ENCODE results near the gene IGSF23.
"Not testable (repeated sequence)": the region's sequence is repeated elsewhere in the genome, so short reads cannot be mapped to it uniquely, and the experiment has no call there.

IGSF23 gene

DNA sequence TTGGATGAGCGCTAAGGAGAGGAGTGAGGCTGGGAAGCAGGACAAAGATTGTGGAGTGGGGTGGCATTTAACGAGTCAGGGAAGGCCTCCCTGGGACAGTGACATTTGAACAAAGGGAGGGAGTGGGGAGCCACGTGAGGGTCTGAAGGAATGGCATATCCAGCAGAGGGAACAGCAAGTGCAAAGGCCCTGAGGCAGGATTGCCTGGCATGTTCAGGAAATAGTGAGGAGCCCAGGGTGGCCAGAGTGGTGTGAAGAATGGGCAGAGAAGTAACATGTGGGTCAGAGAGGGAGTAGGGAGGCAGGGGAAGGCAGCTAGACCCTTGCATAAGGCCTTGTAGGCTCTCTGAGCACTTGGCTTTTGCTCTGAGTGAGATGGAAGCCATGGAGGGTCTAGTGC, 15.4 kb downstream of the IGSF23 start:
- no peak overlapping the region for H3K18ac ChIP-seq (ENCODE audit: low read length)
- H3K23ac ChIP-seq (ENCODE audit: low read length): peak overlapping the region; percentile 37
- H3K9ac ChIP-seq (ENCODE audit: low read length): no peak overlapping the region
- no peak overlapping the region for H2AK5ac ChIP-seq (ENCODE audit: low read length)
- no peak overlapping the region for H2BK120ac ChIP-seq (ENCODE audit: insufficient read depth, low read length, poor library complexity)
- no peaks in the 10 kb centered on the region for H3K79me2 ChIP-seq (ENCODE audit: control insufficient read depth, insufficient read depth, low read length, poor library complexity)
- H4K91ac ChIP-seq (ENCODE audit: low read depth, low read length): no peak overlapping the region
- no peak overlapping the region for H3K4me2 ChIP-seq (ENCODE audit: low read length)
- no peaks in the 10 kb centered on the region for H3K36me3 ChIP-seq (ENCODE audit: control insufficient read depth in 1 of 2, insufficient read depth in 2 of 2, low read length in 2 of 2)
- H4K12ac ChIP-seq (ENCODE audit: low read depth, low read length): no peak overlapping the region
- no peak overlapping the region for H3K14ac ChIP-seq (ENCODE audit: low read length)
- 100% methylated on average over 1 of the region's 3 CpGs for WGBS (ENCODE audit: extremely low coverage, insufficient coverage, insufficient read length)
- no peaks in the 10 kb centered on the region for H3K27me3 ChIP-seq (ENCODE audit: insufficient read depth, low read length)
- H3K27ac ChIP-seq (ENCODE audit: low read depth, low read length): no peak overlapping the region
- H3K4me1 ChIP-seq (ENCODE audit: control insufficient read depth in 1 of 2, insufficient read depth in 2 of 2, low read length in 2 of 2): peaks cover 3 to 9% of the 10 kb centered on the region in 2 experiments
- no peak overlapping the region for H2BK5ac ChIP-seq (ENCODE audit: low read depth, low read length, poor library complexity)
- H3K9me3 ChIP-seq (ENCODE audit: insufficient read depth, low read depth, low read length): peaks cover 1% of the 10 kb centered on the region
- peaks cover 2% of the 10 kb centered on the region for H3K79me1 ChIP-seq (ENCODE audit: low read length)
- DNase-seq: no peak
- H3K4me3 ChIP-seq (ENCODE audit: low read depth, low read length): no peak overlapping the region
- no peak overlapping the region for H2BK12ac ChIP-seq (ENCODE audit: low read length)
- no peak overlapping the region for H3K4ac ChIP-seq (ENCODE audit: low read depth, low read length)
- H2AFZ ChIP-seq (ENCODE audit: insufficient read depth, low read length, poor library complexity): no peak overlapping the region
- no peak overlapping the region for H4K8ac ChIP-seq (ENCODE audit: low read depth, low read length)

DNA sequence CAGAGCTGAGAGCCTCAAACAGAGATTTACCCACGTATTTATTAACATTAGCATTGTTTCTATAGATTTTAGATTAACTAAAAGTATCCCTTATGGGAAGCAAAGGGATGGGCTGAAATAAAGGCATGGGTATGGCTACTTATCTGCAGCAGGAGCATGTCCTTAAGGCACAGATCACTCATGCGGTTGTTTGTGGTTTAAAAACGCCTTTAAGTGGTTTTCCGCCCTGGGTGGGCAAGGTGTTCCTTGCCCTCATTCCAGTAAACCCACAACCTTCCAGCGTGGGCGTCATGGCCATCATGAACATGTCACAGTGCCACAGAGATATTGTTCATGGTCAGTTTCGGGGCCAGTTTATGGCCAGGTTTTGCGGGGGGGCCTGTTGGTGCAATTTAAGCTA, 18.2 kb downstream of the IGSF23 start:
- H3K4me1 ChIP-seq (ENCODE audit: control insufficient read depth in 1 of 2, insufficient read depth in 2 of 2, low read length in 2 of 2); H3K14ac ChIP-seq (ENCODE audit: low read length); DNase-seq; H4K12ac ChIP-seq (ENCODE audit: low read depth, low read length); H2BK120ac ChIP-seq (ENCODE audit: insufficient read depth, low read length, poor library complexity); H3K4me3 ChIP-seq (ENCODE audit: low read depth, low read length); H3K23ac ChIP-seq (ENCODE audit: low read length); H3K9me3 ChIP-seq (ENCODE audit: insufficient read depth, low read depth, low read length); H2BK5ac ChIP-seq (ENCODE audit: low read depth, low read length, poor library complexity); H3K4me2 ChIP-seq (ENCODE audit: low read length); H3K79me2 ChIP-seq (ENCODE audit: control insufficient read depth, insufficient read depth, low read length, poor library complexity); H3K36me3 ChIP-seq (ENCODE audit: control insufficient read depth in 1 of 2, insufficient read depth in 2 of 2, low read length in 2 of 2); H3K27ac ChIP-seq (ENCODE audit: low read depth, low read length); H3K18ac ChIP-seq (ENCODE audit: low read length); H3K9ac ChIP-seq (ENCODE audit: low read length); H2BK12ac ChIP-seq (ENCODE audit: low read length); H2AFZ ChIP-seq (ENCODE audit: insufficient read depth, low read length, poor library complexity); H2AK5ac ChIP-seq (ENCODE audit: low read length); H3K27me3 ChIP-seq (ENCODE audit: insufficient read depth, low read length); H4K91ac ChIP-seq (ENCODE audit: low read depth, low read length); H3K4ac ChIP-seq (ENCODE audit: low read depth, low read length); H3K79me1 ChIP-seq (ENCODE audit: low read length); H4K8ac ChIP-seq (ENCODE audit: low read depth, low read length): not testable (repeated sequence)
- no CpG with 5 or more reads among the region's 8 CpGs for WGBS (ENCODE audit: extremely low coverage, insufficient coverage, insufficient read length)

DNA sequence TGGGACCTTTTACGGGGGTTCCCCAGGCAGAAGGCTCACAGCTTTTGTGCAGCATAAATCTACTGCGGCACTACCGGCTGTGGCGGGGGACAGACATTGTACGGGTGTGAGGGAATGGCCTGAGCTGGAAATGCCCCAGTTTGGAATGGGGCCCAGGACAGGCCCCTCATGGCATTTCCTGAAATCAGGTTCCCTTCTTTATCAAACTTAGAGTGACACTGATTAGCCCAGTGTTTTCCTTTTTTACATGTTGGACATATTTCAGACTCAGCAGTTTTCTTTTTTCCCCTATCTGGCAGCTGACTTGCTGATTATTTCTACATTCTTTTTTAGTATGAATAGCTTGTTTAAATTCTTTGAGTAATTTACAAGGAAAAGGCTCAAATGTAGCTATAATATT, 20.7 kb downstream of the IGSF23 start:
- not testable (repeated sequence) for H4K12ac ChIP-seq (ENCODE audit: low read depth, low read length); H3K14ac ChIP-seq (ENCODE audit: low read length); H3K9ac ChIP-seq (ENCODE audit: low read length); H2BK12ac ChIP-seq (ENCODE audit: low read length); H2BK5ac ChIP-seq (ENCODE audit: low read depth, low read length, poor library complexity); H2AFZ ChIP-seq (ENCODE audit: insufficient read depth, low read length, poor library complexity); H3K23ac ChIP-seq (ENCODE audit: low read length); H3K4me2 ChIP-seq (ENCODE audit: low read length); H2BK120ac ChIP-seq (ENCODE audit: insufficient read depth, low read length, poor library complexity); H3K4me1 ChIP-seq (ENCODE audit: control insufficient read depth in 1 of 2, insufficient read depth in 2 of 2, low read length in 2 of 2); H3K36me3 ChIP-seq (ENCODE audit: control insufficient read depth in 1 of 2, insufficient read depth in 2 of 2, low read length in 2 of 2); H3K27ac ChIP-seq (ENCODE audit: low read depth, low read length); H3K4me3 ChIP-seq (ENCODE audit: low read depth, low read length); H3K27me3 ChIP-seq (ENCODE audit: insufficient read depth, low read length); H4K8ac ChIP-seq (ENCODE audit: low read depth, low read length); H2AK5ac ChIP-seq (ENCODE audit: low read length); H3K79me2 ChIP-seq (ENCODE audit: control insufficient read depth, insufficient read depth, low read length, poor library complexity); H3K9me3 ChIP-seq (ENCODE audit: insufficient read depth, low read depth, low read length); H3K18ac ChIP-seq (ENCODE audit: low read length); H3K79me1 ChIP-seq (ENCODE audit: low read length); H4K91ac ChIP-seq (ENCODE audit: low read depth, low read length); H3K4ac ChIP-seq (ENCODE audit: low read depth, low read length); DNase-seq
- WGBS (ENCODE audit: extremely low coverage, insufficient coverage, insufficient read length): no CpG with 5 or more reads among the region's 5 CpGs

DNA sequence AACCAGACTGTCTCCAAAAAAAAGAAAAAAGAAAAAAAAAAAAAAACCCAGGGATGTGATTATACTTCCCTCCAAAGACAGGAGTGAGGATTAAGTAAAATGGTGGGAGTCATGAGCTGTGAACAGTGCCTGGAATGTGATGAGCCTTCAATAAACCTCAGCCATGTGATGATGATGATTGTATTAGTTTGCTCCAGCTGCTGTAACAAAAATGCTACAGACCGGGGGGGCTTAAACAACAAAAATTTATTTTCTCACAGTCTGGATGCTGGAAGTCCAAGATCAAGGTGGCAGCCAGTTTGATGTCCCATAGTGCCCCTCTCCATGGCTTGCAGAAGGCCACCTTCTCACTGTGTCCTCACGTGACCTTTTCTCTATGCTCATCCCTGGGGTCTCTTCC, 21.4 kb downstream of the IGSF23 start:
- Histone ChIP-seq H4K8ac (ENCODE audit: low read depth, low read length) (no peak overlapping the region), H2AFZ (ENCODE audit: insufficient read depth, low read length, poor library complexity) (no peak overlapping the region), H3K14ac (ENCODE audit: low read length) (no peak overlapping the region)

More for the DNA sequence above, 21.4 kb downstream of the IGSF23 start:
- Histone ChIP-seq H3K9ac (ENCODE audit: low read length) (no peak overlapping the region), H2BK12ac (ENCODE audit: low read length) (no peak overlapping the region), H3K4me3 (ENCODE audit: low read depth, low read length) (no peak overlapping the region), H3K4me2 (ENCODE audit: low read length) (no peak overlapping the region), H4K91ac (ENCODE audit: low read depth, low read length) (no peak overlapping the region), H3K27ac (ENCODE audit: low read depth, low read length) (no peak overlapping the region), H3K79me2 (ENCODE audit: control insufficient read depth, insufficient read depth, low read length, poor library complexity) (no peaks in the 10 kb centered on the region), H2BK120ac (ENCODE audit: insufficient read depth, low read length, poor library complexity) (no peak overlapping the region), H2AK5ac (ENCODE audit: low read length) (no peak overlapping the region), H3K36me3 (ENCODE audit: control insufficient read depth in 1 of 2, insufficient read depth in 2 of 2, low read length in 2 of 2) (no peaks in the 10 kb centered on the region), H3K79me1 (ENCODE audit: low read length) (no peaks in the 10 kb centered on the region), H3K27me3 (ENCODE audit: insufficient read depth, low read length) (no peaks in the 10 kb centered on the region), H4K12ac (ENCODE audit: low read depth, low read length) (no peak overlapping the region), H3K4me1 (ENCODE audit: control insufficient read depth in 1 of 2, insufficient read depth in 2 of 2, low read length in 2 of 2) (peaks cover 0 to 3% of the 10 kb centered on the region in 2 experiments), H3K18ac (ENCODE audit: low read length) (no peak overlapping the region), H3K4ac (ENCODE audit: low read depth, low read length) (no peak overlapping the region), H3K9me3 (ENCODE audit: insufficient read depth, low read depth, low read length) (no peaks in the 10 kb centered on the region), H2BK5ac (ENCODE audit: low read depth, low read length, poor library complexity) (no peak overlapping the region), H3K23ac (ENCODE audit: low read length) (no peak overlapping the region)
- DNase-seq: no peak
- WGBS (ENCODE audit: extremely low coverage, insufficient coverage, insufficient read length): no CpG with 5 or more reads among the region's 2 CpGs
